IPS-18c (cell line): ENCODE data around the gene GPRASP3.

Experiments
- H3K4me3 ChIP-seq: 2 replicates; pipeline ENCODE4 v1.7.0; 2013; ENCODE audit warnings: low read depth, mild to moderate bottlenecking, low read length, moderate library complexity; ENCODE audit not compliant: insufficient read depth
- H3K9me3 ChIP-seq: one replicate; pipeline ENCODE4 v1.6.1; 2013; ENCODE audit warnings: mild to moderate bottlenecking, low read length, moderate library complexity; ENCODE audit not compliant: control insufficient read depth, insufficient read depth

Gene GPRASP3

GRCh38 chrX:102739657-102740056, 19.1 kb downstream of the GPRASP3 start:
- Histone ChIP-seq H3K9me3 (peaks cover 4% of the 10 kb centered on the region), H3K4me3 (no peak overlapping the region)

- H3K4me3 ChIP-seq: no peak overlapping the region
- peaks cover 6% of the 10 kb centered on the region for H3K9me3 ChIP-seq
These were observed 23.8 kb downstream of the GPRASP3 start for GRCh38 chrX:102744307-102744706.

DNA sequence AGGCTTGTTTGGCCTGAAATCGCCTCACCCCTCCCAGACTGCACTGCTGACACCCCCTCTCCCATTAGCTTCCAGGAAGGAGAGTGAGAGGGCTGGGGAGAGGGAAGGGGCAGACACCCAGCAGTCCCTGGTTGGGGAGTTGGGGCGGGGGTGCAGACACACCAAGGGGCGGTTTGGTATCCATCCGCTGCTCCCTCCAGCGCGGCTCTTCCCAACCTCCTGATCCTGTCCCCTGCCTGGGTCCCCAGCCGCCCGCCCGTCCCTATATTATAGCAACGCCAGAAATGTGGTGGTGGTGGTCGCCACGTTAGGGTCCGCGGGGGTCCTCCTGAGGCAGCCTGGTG, 24.9 kb downstream of the GPRASP3 start:
- peaks cover 2% of the 10 kb centered on the region for H3K9me3 ChIP-seq
- H3K4me3 ChIP-seq: peak overlapping the region; percentile 64

- peak overlapping the region; percentile 64 for H3K4me3 ChIP-seq
- H3K9me3 ChIP-seq: peaks cover 2% of the 10 kb centered on the region
These were observed 25.5 kb downstream of the GPRASP3 start for GRCh38 chrX:102745857-102746584.

DNA sequence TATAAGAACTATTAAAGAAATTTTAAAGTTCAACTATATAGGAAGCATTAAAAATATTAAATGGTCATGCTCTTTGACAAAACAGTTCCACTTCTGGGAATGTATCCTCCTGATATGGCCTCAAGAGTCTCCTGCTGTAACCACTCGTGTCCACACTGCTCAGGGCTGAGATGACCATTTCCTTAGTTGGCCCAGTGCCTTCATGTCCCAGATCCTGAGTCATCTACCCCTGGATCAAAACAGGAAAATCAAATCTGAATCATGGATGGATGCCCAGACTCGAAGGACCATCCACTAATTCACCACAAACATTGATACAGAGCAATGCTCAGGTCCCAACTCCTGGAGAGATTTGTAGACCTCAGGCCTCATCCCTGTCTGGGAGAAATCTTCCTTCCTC, 44.7 kb downstream of the GPRASP3 start:
- Histone ChIP-seq H3K4me3 (no peak overlapping the region), H3K9me3 (peaks cover 10% of the 10 kb centered on the region)

GRCh38 chrX:102765809-102766208, 45.3 kb downstream of the GPRASP3 start:
- H3K9me3 ChIP-seq: peaks cover 10% of the 10 kb centered on the region
- H3K4me3 ChIP-seq: no peak overlapping the region

- Histone ChIP-seq H3K4me3 (no peak overlapping the region), H3K9me3 (peaks cover 10% of the 10 kb centered on the region)
These were observed 46.7 kb downstream of the GPRASP3 start for GRCh38 chrX:102767287-102767686.

GRCh38 chrX:102768987-102769761, 48.6 kb downstream of the GPRASP3 start:
- peaks cover 2% of the 10 kb centered on the region for H3K9me3 ChIP-seq
- H3K4me3 ChIP-seq: peak overlapping the region; percentile 71
